ENCODE measurements around the gene PTDSS2.

DNA sequence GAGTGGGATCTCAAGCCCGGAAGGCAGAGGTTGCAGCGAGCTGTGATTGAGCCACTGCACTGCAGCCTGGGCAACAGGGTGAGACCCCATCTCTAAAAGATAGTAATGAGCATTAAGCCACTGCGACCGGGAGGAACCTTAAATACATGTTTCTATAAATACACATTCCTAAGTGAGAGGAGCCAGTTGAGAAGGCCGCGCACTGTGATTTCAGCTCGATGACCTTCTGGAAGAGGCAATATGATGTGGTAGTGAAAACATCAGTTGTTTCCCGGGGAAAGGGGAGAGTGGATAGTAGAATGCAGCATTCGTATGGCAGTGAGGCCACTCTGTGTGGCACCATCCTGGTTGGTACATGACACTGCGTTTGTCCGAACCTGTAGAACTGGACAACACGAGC lies 18.0 kb downstream of the PTDSS2 start:
- TF ChIP-seq POLR2A (IDR thresholded peaks at IDR 0.05; ENCODE audit: low read depth, low read length) (no peak), IRF3 (IDR thresholded peaks at IDR 0.05) (no peak), EP300 (IDR thresholded peaks at IDR 0.05; ENCODE audit: borderline replicate concordance in 1 of 2, control insufficient read depth in 1 of 2, low read depth in 2 of 2, low read length in 2 of 2) (no peak), YY1 (IDR thresholded peaks at IDR 0.05; ENCODE audit: low read depth, low read length) (no peak)

Data from GM12878 (cell line).